HepG2 (cell line): ENCODE measurements around the gene NOL4L. TPM values are rescaled to one million over a fixed set of nuclear protein-coding genes. Genes with fewer than 3 reads are reported as not detected.

Experiments
- GLI4 ChIP-seq: sonication (generic); formaldehyde crosslinking; IDR thresholded peaks from 2 replicates; pipeline ENCODE4 v1.5.1; 2020; ENCODE audit warnings: missing genetic modification reagents, mild to moderate bottlenecking, moderate library complexity, borderline replicate concordance
- KDM5A ChIP-seq: fragments of 200-600 bp; sonication (generic); IDR thresholded peaks from 2 replicates; pipeline ENCODE4 v1.7.0; 2018; ENCODE audit warnings: antibody characterized with exemption, mild to moderate bottlenecking, low read length, borderline replicate concordance
- MYC ChIP-seq: sonication (generic); formaldehyde crosslinking; IDR thresholded peaks from 2 replicates; pipeline ENCODE4 v1.9.0; 2021; ENCODE audit warnings: missing genetic modification reagents, borderline replicate concordance
- PTBP1 ChIP-seq: fragments of 200-400 bp; formaldehyde crosslinking; IDR thresholded peaks from 2 replicates; pipeline ENCODE4 v1.6.1; 2018; ENCODE audit warnings: low read length, low read depth; ENCODE audit not compliant: poor library complexity, severe bottlenecking
- RBFOX2 ChIP-seq: fragments of 200-400 bp; formaldehyde crosslinking; IDR thresholded peaks from 2 replicates; pipeline ENCODE4 v1.6.1; 2017; ENCODE audit warnings: low read depth, mild to moderate bottlenecking, low read length
- SAP130 ChIP-seq: IDR thresholded peaks from 2 replicates; pipeline ENCODE4 v1.6.1; 2016; ENCODE audit warnings: low read depth
- SRSF9 ChIP-seq: fragments of 200-400 bp; formaldehyde crosslinking; IDR thresholded peaks from 2 replicates; pipeline ENCODE4 v1.6.1; 2018; ENCODE audit warnings: borderline replicate concordance, mild to moderate bottlenecking, low read depth, low read length; ENCODE audit not compliant: insufficient read depth, poor library complexity, severe bottlenecking
- THAP8 ChIP-seq: sonication (generic); formaldehyde crosslinking; IDR thresholded peaks from 2 replicates; pipeline ENCODE4 v1.5.1; 2020; ENCODE audit warnings: missing genetic modification reagents, mild to moderate bottlenecking, borderline replicate concordance
- THAP9 ChIP-seq: sonication (generic); formaldehyde crosslinking; IDR thresholded peaks from 2 replicates; pipeline ENCODE4; 2020; ENCODE audit warnings: missing genetic modification reagents, mild to moderate bottlenecking, borderline replicate concordance
- ZFY ChIP-seq: sonication (generic); formaldehyde crosslinking; IDR thresholded peaks from 2 replicates; pipeline ENCODE4 v1.4.0; 2020; ENCODE audit warnings: missing genetic modification reagents
- ZNF234 ChIP-seq: sonication (generic); formaldehyde crosslinking; conservative IDR thresholded peaks from 2 replicates; pipeline ENCODE4 v1.5.1; 2020; ENCODE audit warnings: mild to moderate bottlenecking, missing genetic modification reagents
- ZNF281 ChIP-seq: sonication (generic); formaldehyde crosslinking; IDR thresholded peaks from 2 replicates; pipeline ENCODE4 v1.4.0; 2020; ENCODE audit warnings: missing genetic modification reagents, borderline replicate concordance
- ZNF484 ChIP-seq: sonication (generic); formaldehyde crosslinking; IDR thresholded peaks from 2 replicates; pipeline ENCODE4 v1.5.1; 2020; ENCODE audit warnings: mild to moderate bottlenecking, low read depth, missing genetic modification reagents, borderline replicate concordance
- ZNF501 ChIP-seq: sonication (generic); formaldehyde crosslinking; IDR thresholded peaks from 2 replicates; pipeline ENCODE4 v1.5.1; 2020; ENCODE audit warnings: mild to moderate bottlenecking, moderate library complexity, missing genetic modification reagents
- ZNF639 ChIP-seq: conservative IDR thresholded peaks from 2 replicates; pipeline ENCODE4 v1.6.1; 2018; ENCODE audit warnings: missing genetic modification reagents
- ZNF670 ChIP-seq: sonication (generic); formaldehyde crosslinking; IDR thresholded peaks from 2 replicates; pipeline ENCODE4 v1.8.0; 2022; ENCODE audit warnings: mild to moderate bottlenecking, missing genetic modification reagents, borderline replicate concordance
- polyA plus RNA-seq, 8 experiments: library from polyadenylated mRNA; depleted of rRNA in 3 of 8; stranded (reverse) in 7 of 8; unstranded in 1 of 8; fragments of >200 nt; fragmentation: Illumina TruSeq in 4 of 8; extraction: Trizol in 4 of 8; gene quantifications; 2 replicates each; pipeline versions ENCODE4 v1.2.1 to v1.2.3, GENCODE V29; 2011 to 2016; ENCODE audit warnings: low read depth in 4 of 8, missing spikeins in 1 of 8, mixed read lengths in 1 of 8; ENCODE audit not compliant: insufficient read depth in 1 of 8
- total RNA-seq, 5 experiments: library from RNA; depleted of rRNA; stranded (reverse); fragments of >200 nt; fragmentation: Illumina TruSeq; extraction: Trizol; gene quantifications; 2 replicates each; pipeline ENCODE4 v1.2.3, GENCODE V29; 2016; ENCODE audit warnings: low read depth in 1 of 5
- TF ChIP-seq, protein P1 (sequence below): sonication (generic); formaldehyde crosslinking; IDR thresholded peaks from 2 replicates; pipeline ENCODE4 v1.8.1; 2023; ENCODE audit warnings: missing genetic modification reagents, mild to moderate bottlenecking, borderline replicate concordance
- TF ChIP-seq, protein P2 (sequence below): sonication (generic); formaldehyde crosslinking; IDR thresholded peaks from 2 replicates; pipeline ENCODE4 v1.9.0; 2021; ENCODE audit warnings: missing genetic modification reagents, borderline replicate concordance

The NOL4L gene
- total and polyA plus RNA-seq, 2 of the 13 experiments (the other 11 are each of a cell fraction or from before 2014, with no cell fraction given) = 16.6 to 35.4 TPM

GRCh38 chr20:32521780-32522525 lies 63.2 kb downstream of the NOL4L start (continued):
- TF ChIP-seq ZNF639 (CRISPR knock-in tag) (no peak; the same call in 1 of the 2 replicates), SAP130 (CRISPR knock-in tag) (peak; percentile 69), THAP8 (CRISPR knock-in tag) (no peak), SRSF9 (no peak), ZNF234 (CRISPR knock-in tag) (no peak), KDM5A (no peak), RBFOX2 (no peak), ZNF670 (CRISPR knock-in tag) (peak; percentile 48; the same call in 1 of the 2 replicates), ZNF281 (CRISPR knock-in tag) (peak; percentile 63), GLI4 (CRISPR knock-in tag) (peak; percentile 37; the same call in 1 of the 2 replicates), ZFY (CRISPR knock-in tag) (no peak), MYC (CRISPR knock-in tag) (peak; percentile 97), PTBP1 (peak; percentile 48), ZNF501 (CRISPR knock-in tag) (peak; percentile 71; the same call in 1 of the 2 replicates), THAP9 (CRISPR knock-in tag) (peak; percentile 74; the same call in 1 of the 2 replicates), ZNF484 (CRISPR knock-in tag) (no peak)
- TF ChIP-seq, protein P1, sequence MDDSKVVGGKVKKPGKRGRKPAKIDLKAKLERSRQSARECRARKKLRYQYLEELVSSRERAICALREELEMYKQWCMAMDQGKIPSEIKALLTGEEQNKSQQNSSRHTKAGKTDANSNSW (CRISPR knock-in tag) = no peak
- TF ChIP-seq, protein P2, sequence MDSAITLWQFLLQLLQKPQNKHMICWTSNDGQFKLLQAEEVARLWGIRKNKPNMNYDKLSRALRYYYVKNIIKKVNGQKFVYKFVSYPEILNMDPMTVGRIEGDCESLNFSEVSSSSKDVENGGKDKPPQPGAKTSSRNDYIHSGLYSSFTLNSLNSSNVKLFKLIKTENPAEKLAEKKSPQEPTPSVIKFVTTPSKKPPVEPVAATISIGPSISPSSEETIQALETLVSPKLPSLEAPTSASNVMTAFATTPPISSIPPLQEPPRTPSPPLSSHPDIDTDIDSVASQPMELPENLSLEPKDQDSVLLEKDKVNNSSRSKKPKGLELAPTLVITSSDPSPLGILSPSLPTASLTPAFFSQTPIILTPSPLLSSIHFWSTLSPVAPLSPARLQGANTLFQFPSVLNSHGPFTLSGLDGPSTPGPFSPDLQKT (CRISPR knock-in tag) = no peak; the same call in 1 of the 2 replicates
